ENCODE results near the gene ACTN1. TPM values are rescaled to one million over a fixed set of nuclear protein-coding genes. Genes with fewer than 3 reads are reported as not detected.

ACTN1 gene
- total and polyA plus RNA-seq, 2 experiments from 2014 or later, result 121 to 280 TPM

GRCh38 chr14:68977180-68977717 is 1.9 kb downstream of the ACTN1 start:
- Mint-ChIP-seq H3K27ac (peak overlapping the region; percentile 86), H3K36me3 (ENCODE audit: low read depth) (peaks cover 53% of the 10 kb centered on the region), H3K4me3 (peak overlapping the region; percentile 91), H3K9me3 (no peaks in the 10 kb centered on the region; the same call in 2 of the 3 replicates), H3K27me3 (ENCODE audit: insufficient read depth, low read depth, poor library complexity) (peaks cover 23% of the 10 kb centered on the region), H3K4me1 (peaks cover 53% of the 10 kb centered on the region)
- H3K79me2 ChIP-seq (replicated peaks; ENCODE audit: insufficient read depth), result peaks cover 62% of the 10 kb centered on the region
- peak overlapping the region; percentile 98 for H3K27ac ChIP-seq (ENCODE audit: low read depth)
- H3K4me3 ChIP-seq, result peak overlapping the region; percentile 96
- H3K4me1 ChIP-seq (ENCODE audit: insufficient read depth), result peaks cover 42% of the 10 kb centered on the region
- no peak overlapping the region for H2AFZ ChIP-seq
- ATAC-seq (no peak), DNase-seq (ENCODE audit: low spot score) (no peak)
- peak overlapping the region; percentile 88 for H3K4me2 ChIP-seq
- no peak for TF ChIP-seq CREB1 (CRISPR knock-in tag; IDR thresholded peaks at IDR 0.05; ENCODE audit: low read depth)
- TF ChIP-seq JUNB (IDR thresholded peaks at IDR 0.05; ENCODE audit: unreplicated experiment), result no peak
- TF ChIP-seq EZH2 (IDR thresholded peaks at IDR 0.05; ENCODE audit: low read depth, unreplicated experiment), result no peak
- TF ChIP-seq EZH2phosphoT487 (IDR thresholded peaks at IDR 0.05; ENCODE audit: unreplicated experiment), result no peak
- no peak for TF ChIP-seq ZNF114 (CRISPR knock-in tag; IDR thresholded peaks at IDR 0.05)
- no peak for TF ChIP-seq ZNF331 (CRISPR knock-in tag; IDR thresholded peaks at IDR 0.05; ENCODE audit: low read depth)
- no peak for TF ChIP-seq NANOG (IDR thresholded peaks at IDR 0.05; ENCODE audit: borderline replicate concordance)
- no peak for TF ChIP-seq ZNF462 (CRISPR knock-in tag; IDR thresholded peaks at IDR 0.05)
- H3K27me3 ChIP-seq (ENCODE audit: insufficient read depth), result peaks cover 4% of the 10 kb centered on the region; the same call in 1 of the 2 replicates
- peaks cover 40% of the 10 kb centered on the region for H4K20me1 ChIP-seq (replicated peaks; ENCODE audit: insufficient read depth)
- H3K36me3 ChIP-seq (ENCODE audit: insufficient read depth), result 0 out of 2 replicates have a peak, but pooled peaks cover 3% of the 10 kb centered on the region
- H3F3A ChIP-seq (replicated peaks; ENCODE audit: low read depth), result peaks cover 16% of the 10 kb centered on the region; the same call in 1 of the 2 replicates
- H3K9me2 ChIP-seq (ENCODE audit: insufficient read depth), result peaks cover 2% of the 10 kb centered on the region; the same call in 1 of the 2 replicates
